HG02885 (cell line): ENCODE measurements around the gene EYS.
A peak's percentile ranks its signal among the peaks of the same experiment; 100 is the strongest.
"Not testable (repeated sequence)": the region's sequence is repeated elsewhere in the genome, so short reads cannot be mapped to it uniquely, and the experiment has no call there.

Source experiments
- ATAC-seq: cut with Tn5 transposase; IDR thresholded peaks from one replicate; pipeline ENCODE4 v1.9.1; 2021; ENCODE audit warnings: mild to moderate bottlenecking; ENCODE audit not compliant: unreplicated experiment, poor library complexity

The EYS gene

DNA sequence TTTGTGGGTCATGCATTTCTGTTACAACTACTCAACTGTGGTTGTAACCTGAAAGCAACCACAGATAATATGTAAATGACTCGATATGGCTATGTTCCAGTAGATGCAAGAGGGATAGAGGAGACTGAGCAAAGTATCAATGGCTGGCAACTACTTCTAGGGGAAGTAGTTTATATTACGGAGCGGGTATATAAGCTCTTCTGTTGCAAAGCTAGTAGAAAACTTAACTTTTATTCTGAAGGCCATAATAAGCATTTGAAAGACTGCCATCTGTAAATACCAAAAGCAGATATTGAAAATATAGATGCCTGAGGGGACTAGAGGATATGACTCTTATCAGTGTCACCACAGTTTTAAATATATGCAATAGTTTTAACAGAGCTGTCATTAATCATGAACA lies 1416.2 kb downstream of the EYS start:
- no peak for ATAC-seq

DNA sequence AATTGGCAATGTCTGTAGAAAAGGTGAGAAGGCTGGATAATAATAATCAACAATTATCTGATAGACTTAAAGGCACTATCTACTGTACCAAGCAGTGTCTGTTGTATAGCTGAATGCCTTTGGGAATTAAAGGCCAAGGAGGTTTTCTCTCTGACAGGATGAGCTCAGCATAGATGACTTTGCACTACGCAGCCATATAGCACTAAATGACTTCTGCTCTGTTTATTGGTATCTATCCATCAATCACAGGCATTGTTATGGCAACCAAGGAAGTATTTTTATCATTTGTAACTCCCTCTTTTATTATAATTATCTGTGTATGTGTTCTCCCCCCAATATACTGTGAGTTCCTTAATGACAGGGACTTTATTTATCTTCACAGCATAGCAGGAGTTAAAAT lies 1417.1 kb downstream of the EYS start:
- ATAC-seq: no peak

GRCh38 chr6:64288351-64288750 lies 1418.7 kb downstream of the EYS start:
- no peak for ATAC-seq

GRCh38 chr6:64281167-64281566 lies 1425.9 kb downstream of the EYS start:
- ATAC-seq: no peak

- ATAC-seq: no peak
Observed at GRCh38 chr6:64280569-64280968, 1426.5 kb downstream of the EYS start.

DNA sequence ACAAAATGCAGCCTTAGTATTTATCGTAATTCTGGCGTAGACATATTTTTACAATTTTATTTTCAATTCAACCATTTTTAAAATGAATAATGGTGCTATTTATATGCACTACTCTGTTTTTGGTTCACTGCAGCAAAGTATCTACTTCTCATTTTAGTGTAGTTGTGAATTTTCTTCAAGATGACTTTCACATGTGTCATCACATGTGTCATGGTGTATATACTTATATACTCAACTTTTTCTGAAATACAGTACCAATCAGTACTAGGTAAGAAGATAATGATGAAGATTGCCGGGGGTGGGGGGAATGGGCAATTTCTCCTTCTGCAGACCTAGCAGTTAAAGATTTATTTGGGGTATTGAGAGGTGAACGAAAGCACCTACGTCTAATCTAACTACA lies 1436.9 kb downstream of the EYS start:
- ATAC-seq: no peak

- ATAC-seq: peak; percentile 79
Observed at GRCh38 chr6:64266351-64266821, 1440.6 kb downstream of the EYS start.

DNA sequence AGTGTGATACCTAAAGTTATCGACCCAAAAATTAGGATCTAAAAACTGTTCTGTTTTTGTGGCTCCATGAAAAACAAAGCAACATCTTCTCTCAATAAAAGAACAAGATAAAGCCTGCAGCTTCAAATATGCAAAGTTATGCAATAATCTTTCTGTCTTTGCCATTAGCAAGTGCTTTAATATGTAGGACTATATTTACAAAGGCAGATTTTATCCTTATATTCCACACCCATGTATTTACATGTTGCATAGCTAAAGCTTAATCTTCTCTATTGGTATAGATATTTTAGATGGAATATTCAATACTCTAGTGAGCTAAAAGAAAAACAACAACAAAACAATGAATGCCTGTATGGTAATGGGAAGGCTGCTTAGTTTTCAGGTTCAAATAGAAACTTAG lies 1443.2 kb downstream of the EYS start:
- ATAC-seq: no peak

- ATAC-seq: no peak
Observed at GRCh38 chr6:64259372-64259771, 1447.7 kb downstream of the EYS start.

GRCh38 chr6:64258752-64259151 lies 1448.3 kb downstream of the EYS start:
- ATAC-seq: no peak

GRCh38 chr6:64258302-64258701 lies 1448.7 kb downstream of the EYS start:
- no peak for ATAC-seq

- ATAC-seq: no peak
Observed at GRCh38 chr6:64257586-64257985, 1449.4 kb downstream of the EYS start.

DNA sequence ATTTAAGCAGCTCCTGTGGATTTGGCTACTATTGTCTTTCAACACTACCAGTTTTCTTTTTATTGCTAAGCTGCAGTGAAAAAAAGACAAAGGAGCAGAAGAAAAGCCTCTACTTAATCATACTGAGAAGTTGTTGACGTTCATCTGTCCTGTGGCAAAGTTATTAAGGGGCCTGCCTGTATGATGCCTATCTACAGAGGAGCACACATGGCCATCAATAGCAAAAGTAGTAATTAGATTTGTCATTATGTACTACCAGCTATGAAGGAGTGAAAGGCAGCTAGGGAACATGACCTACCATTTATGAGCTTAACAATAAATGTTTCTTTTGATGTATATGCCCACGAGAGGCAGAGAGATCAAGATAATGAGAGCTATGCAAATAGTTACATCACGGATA lies 1450.5 kb downstream of the EYS start:
- no peak for ATAC-seq

- ATAC-seq: no peak
Observed at GRCh38 chr6:64255000-64255399, 1452.0 kb downstream of the EYS start.

DNA sequence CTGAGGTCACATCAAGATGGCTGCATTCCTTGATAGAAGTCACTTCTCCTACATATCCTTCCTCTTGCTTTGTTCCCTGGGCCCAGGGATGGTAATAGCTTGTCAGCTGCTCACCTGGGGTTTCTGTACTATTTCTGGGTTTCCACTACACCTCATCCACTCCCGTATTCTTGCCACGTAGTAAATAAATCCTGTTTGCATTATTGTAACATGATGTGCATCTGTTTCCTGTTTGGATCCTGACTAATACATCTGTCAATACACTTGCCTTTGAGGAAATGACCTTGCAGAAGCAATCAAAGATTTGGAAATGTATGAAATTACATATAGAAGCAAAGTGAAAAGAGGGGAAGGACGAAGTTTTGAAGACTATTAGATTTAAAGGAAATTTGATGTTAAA lies 1452.5 kb downstream of the EYS start:
- ATAC-seq: no peak

GRCh38 chr6:64252256-64252655 lies 1454.8 kb downstream of the EYS start:
- ATAC-seq: no peak

DNA sequence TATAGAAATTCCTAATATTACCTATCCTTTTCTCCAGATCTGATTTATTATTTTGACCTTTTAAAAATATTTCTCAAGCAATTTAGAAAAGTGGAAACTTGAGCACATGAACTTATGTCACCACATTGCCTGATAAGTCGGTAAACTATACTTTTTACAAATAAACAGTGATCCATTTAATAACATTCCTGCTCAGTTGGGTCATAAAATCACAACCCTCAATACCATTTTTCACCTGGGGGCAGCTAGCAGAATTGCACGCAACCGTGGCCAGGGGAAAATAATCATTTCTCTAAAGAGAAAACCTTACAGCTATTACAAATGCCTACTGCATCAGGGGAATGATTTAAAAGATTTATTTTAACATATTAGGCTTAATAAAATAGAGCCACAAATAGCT lies 1456.9 kb downstream of the EYS start:
- ATAC-seq: no peak

- no peak for ATAC-seq
Observed at GRCh38 chr6:64249115-64249514, 1457.9 kb downstream of the EYS start.

GRCh38 chr6:64243618-64244017 lies 1463.4 kb downstream of the EYS start:
- ATAC-seq: no peak

GRCh38 chr6:64238908-64239307 lies 1468.1 kb downstream of the EYS start:
- ATAC-seq: not testable (repeated sequence)

DNA sequence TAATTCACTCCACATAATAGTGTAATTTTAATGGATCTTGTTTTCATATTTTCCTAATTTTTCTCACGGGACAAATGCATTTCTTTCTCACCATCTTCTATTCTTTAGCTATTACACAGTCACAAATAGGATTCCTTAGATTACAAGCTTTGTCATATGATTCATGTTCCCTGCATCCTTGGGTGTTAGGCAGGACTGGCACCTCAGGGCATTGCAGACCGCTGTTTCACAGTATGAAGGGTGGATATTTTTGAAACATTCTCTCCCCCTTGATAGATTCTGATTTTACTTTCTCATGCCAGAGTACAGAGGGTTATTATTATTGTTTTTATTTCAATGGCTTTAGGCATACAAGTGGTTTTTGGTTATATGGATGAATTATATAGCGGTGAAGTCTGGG lies 1469.0 kb downstream of the EYS start:
- ATAC-seq: no peak

GRCh38 chr6:64233746-64234145 lies 1473.3 kb downstream of the EYS start:
- ATAC-seq: no peak

- ATAC-seq: no peak
Observed at GRCh38 chr6:64231928-64232327, 1475.1 kb downstream of the EYS start.
